Suprapubic skin (tissue), 4 donors: ENCODE results near the gene MDM4. TPM values are rescaled to one million over a fixed set of nuclear protein-coding genes. Genes with fewer than 3 reads are reported as not detected.
"Not testable (repeated sequence)": the region's sequence is repeated elsewhere in the genome, so short reads cannot be mapped to it uniquely, and the experiment has no call there.

Experiments used
- DNase-seq, 2 donors: peaks; one replicate each; pipeline ENCODE4 v3.0.0-alpha.2; 2019; ENCODE audit warnings: low spot score in 2 of 2
- H3K27ac ChIP-seq: fragments of 200-600 bp; sonication (generic); one replicate; pipeline ENCODE4 v1.5.1; 2019
- H3K27me3 ChIP-seq: fragments of 200-600 bp; sonication (generic); one replicate; pipeline ENCODE4 v1.5.1; 2019
- H3K36me3 ChIP-seq: fragments of 200-600 bp; sonication (generic); one replicate; pipeline ENCODE4 v1.5.1; 2019
- H3K4me1 ChIP-seq: fragments of 200-600 bp; sonication (generic); one replicate; pipeline ENCODE4 v1.5.1; 2019
- H3K4me3 ChIP-seq: fragments of 200-600 bp; sonication (generic); one replicate; pipeline ENCODE4 v1.5.1; 2019; ENCODE audit warnings: mild to moderate bottlenecking
- H3K9me3 ChIP-seq: fragments of 200-600 bp; sonication (generic); one replicate; pipeline ENCODE4 v1.5.1; 2019
- CTCF ChIP-seq, 2 donors: fragments of 200-600 bp in 1 of 2; fragments of 450-650 bp in 1 of 2; sonication (generic) in 1 of 2; IDR thresholded peaks; one replicate each; pipeline ENCODE4 v1.5.1; 2016 to 2019; ENCODE audit warnings: antibody characterized with exemption in 2 of 2, mild to moderate bottlenecking in 1 of 2, moderate library complexity in 1 of 2
- EP300 ChIP-seq: sonication (generic); formaldehyde crosslinking; IDR thresholded peaks from one replicate; pipeline ENCODE4 v1.6.1; 2017; ENCODE audit warnings: antibody characterized with exemption
- POLR2A ChIP-seq, 2 donors: fragments of 450-650 bp; IDR thresholded peaks; one replicate each; pipeline ENCODE4 v1.6.1; 2017; ENCODE audit warnings: antibody characterized with exemption in 2 of 2, mild to moderate bottlenecking in 2 of 2, moderate library complexity in 2 of 2
- POLR2AphosphoS5 ChIP-seq, 3 donors: sonication (generic); formaldehyde crosslinking; IDR thresholded peaks; one replicate each; pipeline ENCODE4 v1.6.1; 2017; ENCODE audit warnings: antibody characterized with exemption in 3 of 3
- WGBS: methylation state at CpG from one replicate; pipeline ENCODE4 v1.1.5; 2018; 5-methylcytosine and 5-hydroxymethylcytosine counted together
- total RNA-seq, 4 donors: library from RNA; depleted of rRNA; stranded (reverse); fragments of >200 nt; gene quantifications; one replicate each; pipeline ENCODE4 v1.1.0, GENCODE V29; 2016

Gene MDM4
- total RNA-seq, 4 donors from 2014 or later: 49.1 to 222 (median 63.2) TPM

- Histone ChIP-seq H3K4me3 (no peak overlapping the region), H3K36me3 (peaks cover 36% of the 10 kb centered on the region), H3K9me3 (no peaks in the 10 kb centered on the region), H3K27me3 (no peaks in the 10 kb centered on the region), H3K27ac (no peak overlapping the region), H3K4me1 (no peaks in the 10 kb centered on the region)
- 84% methylated on average over 7 of the region's 7 CpGs for WGBS
- TF ChIP-seq EP300 (no peak), CTCF (IDR thresholded peaks at IDR 0.05) (no peak), POLR2AphosphoS5 (IDR thresholded peaks at IDR 0.05) (no peak), POLR2A (IDR thresholded peaks at IDR 0.05) (no peak)
- no peak for DNase-seq
Measured at GRCh38 chr1:204556458-204557052, 40.3 kb downstream of the MDM4 start.

- WGBS: 71% methylated on average over 2 of the region's 2 CpGs
- Histone ChIP-seq H3K9me3 (no peaks in the 10 kb centered on the region), H3K27ac (no peak overlapping the region), H3K4me3 (no peak overlapping the region), H3K4me1 (no peaks in the 10 kb centered on the region), H3K27me3 (no peaks in the 10 kb centered on the region), H3K36me3 (peaks cover 34% of the 10 kb centered on the region)
- TF ChIP-seq EP300 (no peak), POLR2A (IDR thresholded peaks at IDR 0.05) (no peak), CTCF (IDR thresholded peaks at IDR 0.05) (no peak), POLR2AphosphoS5 (IDR thresholded peaks at IDR 0.05) (no peak)
- DNase-seq: no peak
Measured at GRCh38 chr1:204558467-204558866, 42.3 kb downstream of the MDM4 start.

GRCh38 chr1:204560002-204560401 is 43.8 kb downstream of the MDM4 start:
- H3K4me1 ChIP-seq: not testable (repeated sequence)
- 84% methylated on average over 6 of the region's 6 CpGs for WGBS
- H3K36me3 ChIP-seq: peaks cover 25% of the 10 kb centered on the region

GRCh38 chr1:204560590-204561150 is 44.5 kb downstream of the MDM4 start:
- Histone ChIP-seq H3K27ac (no peak overlapping the region), H3K27me3 (no peaks in the 10 kb centered on the region)
- no peak for DNase-seq

More at GRCh38 chr1:204560002-204560401, 43.8 kb downstream of the MDM4 start:
- not testable (repeated sequence) for DNase-seq, H3K9me3 ChIP-seq, H3K27me3 ChIP-seq, H3K27ac ChIP-seq, H3K4me3 ChIP-seq

GRCh38 chr1:204562075-204562990 is 46.1 kb downstream of the MDM4 start:
- H3K4me1 ChIP-seq: peaks cover 2% of the 10 kb centered on the region
- H3K9me3 ChIP-seq: no peaks in the 10 kb centered on the region
- no peaks in the 10 kb centered on the region for H3K27me3 ChIP-seq
- H3K36me3 ChIP-seq: peaks cover 23% of the 10 kb centered on the region
- no peak for DNase-seq
- no peak overlapping the region for H3K27ac ChIP-seq
- no peak for TF ChIP-seq EP300
- no peak for TF ChIP-seq POLR2AphosphoS5 (IDR thresholded peaks at IDR 0.05)
- TF ChIP-seq CTCF (IDR thresholded peaks at IDR 0.05): no peak
- TF ChIP-seq POLR2A (IDR thresholded peaks at IDR 0.05): no peak
- WGBS: 88% methylated on average over 26 of the region's 37 CpGs
- no peak overlapping the region for H3K4me3 ChIP-seq

More at GRCh38 chr1:204560590-204561150, 44.5 kb downstream of the MDM4 start:
- TF ChIP-seq POLR2A (IDR thresholded peaks at IDR 0.05): no peak
- TF ChIP-seq CTCF (IDR thresholded peaks at IDR 0.05): no peak
- no peak for TF ChIP-seq EP300
- no peak for TF ChIP-seq POLR2AphosphoS5 (IDR thresholded peaks at IDR 0.05)
- peaks cover 23% of the 10 kb centered on the region for H3K36me3 ChIP-seq
- peaks cover 2% of the 10 kb centered on the region for H3K4me1 ChIP-seq
- no peak overlapping the region for H3K4me3 ChIP-seq
- H3K9me3 ChIP-seq: no peaks in the 10 kb centered on the region
